Measurements from ENCODE around the gene COL5A1.

The COL5A1 gene

GRCh38 chr9:134811079-134811672, 169.6 kb downstream of the COL5A1 start:
- ChIA-PET CTCF (no interaction called here), POLR2A (no interaction called here)
- peaks cover 0 to 27% (median 3%) of the 10 kb centered on the region in 4 experiments for H3K36me3 ChIP-seq (ENCODE audit: control insufficient read depth in 4 of 4, insufficient read depth in 4 of 4, low read length in 3 of 4)
- no peaks in the 10 kb centered on the region for H3K4me1 ChIP-seq (ENCODE audit: control extremely low read depth in 1 of 4, control insufficient read depth in 4 of 4, insufficient read depth in 4 of 4, low read length in 3 of 4)
- no peak overlapping the region for H3K4me3 ChIP-seq (ENCODE audit: control insufficient read depth in 1 of 7, extremely low read depth in 1 of 7, insufficient read depth in 4 of 7, low read depth in 2 of 7, low read length in 6 of 7)
- no peak for DNase-seq
- 96% methylated on average over 22 of the region's 22 CpGs for WGBS (ENCODE audit: insufficient coverage)
- no peaks in the 10 kb centered on the region for H3K9me3 ChIP-seq (ENCODE audit: control extremely low read depth in 1 of 5, control insufficient read depth in 4 of 5, insufficient read depth in 2 of 5, low read depth in 1 of 5, low read length in 4 of 5)
- H3K27me3 ChIP-seq (replicated peaks in 2 of 5; ENCODE audit: control insufficient read depth in 4 of 5, insufficient read depth in 5 of 5, low read length in 4 of 5) = no peaks in the 10 kb centered on the region
- no peak overlapping the region for H3K27ac ChIP-seq (ENCODE audit: insufficient read depth in 1 of 2, low read depth in 1 of 2, low read length in 2 of 2, poor library complexity in 1 of 2, severe bottlenecking in 2 of 2)

GRCh38 chr9:134811673-134812342, 170.2 kb downstream of the COL5A1 start:
- Histone ChIP-seq H3K27ac (ENCODE audit: insufficient read depth in 1 of 2, low read depth in 1 of 2, low read length in 2 of 2, poor library complexity in 1 of 2, severe bottlenecking in 2 of 2) (no peak overlapping the region), H3K4me1 (ENCODE audit: control extremely low read depth in 1 of 4, control insufficient read depth in 4 of 4, insufficient read depth in 4 of 4, low read length in 3 of 4) (no peaks in the 10 kb centered on the region), H3K27me3 (replicated peaks in 2 of 5; ENCODE audit: control insufficient read depth in 4 of 5, insufficient read depth in 5 of 5, low read length in 4 of 5) (no peaks in the 10 kb centered on the region), H3K9me3 (ENCODE audit: control extremely low read depth in 1 of 5, control insufficient read depth in 4 of 5, insufficient read depth in 2 of 5, low read depth in 1 of 5, low read length in 4 of 5) (no peaks in the 10 kb centered on the region), H3K4me3 (ENCODE audit: control insufficient read depth in 1 of 7, extremely low read depth in 1 of 7, insufficient read depth in 4 of 7, low read depth in 2 of 7, low read length in 6 of 7) (no peak overlapping the region), H3K36me3 (ENCODE audit: control insufficient read depth in 4 of 4, insufficient read depth in 4 of 4, low read length in 3 of 4) (peaks cover 0 to 33% (median 3%) of the 10 kb centered on the region in 4 experiments)
- POLR2A ChIA-PET = no interaction called here
- CTCF ChIA-PET = no interaction called here
- DNase-seq = no peak
- 95% methylated on average over 11 of the region's 14 CpGs for WGBS (ENCODE audit: insufficient coverage)

DNA sequence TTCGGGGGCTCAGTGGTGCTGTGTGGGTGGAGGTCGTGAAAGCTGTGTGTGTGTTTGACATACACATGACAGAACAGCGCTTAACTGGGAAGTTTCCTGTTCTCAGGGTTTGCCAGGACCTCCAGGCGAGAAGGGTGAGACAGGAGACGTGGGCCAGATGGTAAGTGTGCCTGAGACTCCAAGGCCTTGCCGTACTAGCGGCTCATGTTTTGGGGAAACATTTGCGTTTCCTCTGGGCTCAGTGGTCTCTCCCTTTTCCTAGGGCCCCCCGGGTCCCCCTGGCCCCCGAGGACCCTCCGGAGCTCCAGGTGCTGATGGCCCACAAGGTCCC, 170.7 kb downstream of the COL5A1 start:
- ChIA-PET CTCF (no interaction called here), POLR2A (no interaction called here)
- Histone ChIP-seq H3K9me3 (ENCODE audit: control extremely low read depth in 1 of 5, control insufficient read depth in 4 of 5, insufficient read depth in 2 of 5, low read depth in 1 of 5, low read length in 4 of 5) (no peaks in the 10 kb centered on the region), H3K4me3 (ENCODE audit: control insufficient read depth in 1 of 7, extremely low read depth in 1 of 7, insufficient read depth in 4 of 7, low read depth in 2 of 7, low read length in 6 of 7) (no peak overlapping the region), H3K27ac (ENCODE audit: insufficient read depth in 1 of 2, low read depth in 1 of 2, low read length in 2 of 2, poor library complexity in 1 of 2, severe bottlenecking in 2 of 2) (no peak overlapping the region), H3K27me3 (replicated peaks in 2 of 5; ENCODE audit: control insufficient read depth in 4 of 5, insufficient read depth in 5 of 5, low read length in 4 of 5) (no peaks in the 10 kb centered on the region), H3K36me3 (ENCODE audit: control insufficient read depth in 4 of 4, insufficient read depth in 4 of 4, low read length in 3 of 4) (peaks cover 0 to 35% (median 4%) of the 10 kb centered on the region in 4 experiments), H3K4me1 (ENCODE audit: control extremely low read depth in 1 of 4, control insufficient read depth in 4 of 4, insufficient read depth in 4 of 4, low read length in 3 of 4) (no peaks in the 10 kb centered on the region)
- DNase-seq = no peak
- 99% methylated on average over 11 of the region's 11 CpGs for WGBS (ENCODE audit: insufficient coverage)

- H3K27ac ChIP-seq (ENCODE audit: insufficient read depth in 1 of 2, low read depth in 1 of 2, low read length in 2 of 2, poor library complexity in 1 of 2, severe bottlenecking in 2 of 2) = no peak overlapping the region
- peaks cover 0 to 42% (median 2%) of the 10 kb centered on the region in 4 experiments for H3K36me3 ChIP-seq (ENCODE audit: control insufficient read depth in 4 of 4, insufficient read depth in 4 of 4, low read length in 3 of 4)
- 97% methylated on average over 19 of the region's 19 CpGs for WGBS (ENCODE audit: insufficient coverage)
- H3K4me1 ChIP-seq (ENCODE audit: control extremely low read depth in 1 of 4, control insufficient read depth in 4 of 4, insufficient read depth in 4 of 4, low read length in 3 of 4) = no peaks in the 10 kb centered on the region
- POLR2A ChIA-PET = no interaction called here
- CTCF ChIA-PET = no interaction called here
- H3K9me3 ChIP-seq (ENCODE audit: control extremely low read depth in 1 of 5, control insufficient read depth in 4 of 5, insufficient read depth in 2 of 5, low read depth in 1 of 5, low read length in 4 of 5) = no peaks in the 10 kb centered on the region
- DNase-seq = no peak
- H3K27me3 ChIP-seq (replicated peaks in 2 of 5; ENCODE audit: control insufficient read depth in 4 of 5, insufficient read depth in 5 of 5, low read length in 4 of 5) = no peaks in the 10 kb centered on the region
- no peak overlapping the region for H3K4me3 ChIP-seq (ENCODE audit: control insufficient read depth in 1 of 7, extremely low read depth in 1 of 7, insufficient read depth in 4 of 7, low read depth in 2 of 7, low read length in 6 of 7)
Observed at GRCh38 chr9:134813841-134814240, 172.2 kb downstream of the COL5A1 start.

DNA sequence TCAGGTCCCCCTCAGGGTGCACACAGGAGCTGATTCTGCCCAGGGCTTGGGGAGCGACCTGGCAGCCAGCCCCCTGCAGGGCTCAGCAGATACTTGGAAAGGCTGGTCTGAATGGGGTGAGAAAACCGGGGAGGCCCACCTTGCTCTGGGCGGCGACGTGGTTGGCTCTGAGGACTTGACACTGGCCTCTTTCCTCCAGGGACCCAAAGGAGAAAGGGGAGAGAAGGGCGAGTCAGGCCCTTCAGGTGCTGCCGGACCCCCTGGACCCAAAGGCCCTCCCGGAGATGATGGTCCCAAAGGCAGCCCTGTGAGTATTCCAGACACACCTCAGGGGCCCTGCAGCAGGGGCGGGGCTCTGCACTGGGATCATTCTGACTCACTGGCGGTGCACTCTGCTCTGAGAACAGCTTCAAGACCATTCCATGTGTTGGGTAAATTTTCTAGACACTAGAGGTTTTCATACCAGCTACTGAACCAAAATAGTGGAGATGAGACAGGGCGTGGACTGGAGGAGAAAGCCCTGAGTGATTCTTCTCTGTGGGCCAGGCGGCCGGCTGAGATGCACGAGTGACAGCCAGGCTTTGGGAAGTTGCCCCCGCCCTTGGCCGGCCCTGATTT, 173.1 kb downstream of the COL5A1 start:
- Histone ChIP-seq H3K27me3 (replicated peaks in 2 of 5; ENCODE audit: control insufficient read depth in 4 of 5, insufficient read depth in 5 of 5, low read length in 4 of 5) (no peaks in the 10 kb centered on the region), H3K4me3 (ENCODE audit: control insufficient read depth in 1 of 7, extremely low read depth in 1 of 7, insufficient read depth in 4 of 7, low read depth in 2 of 7, low read length in 6 of 7) (no peak overlapping the region), H3K4me1 (ENCODE audit: control extremely low read depth in 1 of 4, control insufficient read depth in 4 of 4, insufficient read depth in 4 of 4, low read length in 3 of 4) (no peaks in the 10 kb centered on the region), H3K9me3 (ENCODE audit: control extremely low read depth in 1 of 5, control insufficient read depth in 4 of 5, insufficient read depth in 2 of 5, low read depth in 1 of 5, low read length in 4 of 5) (no peaks in the 10 kb centered on the region), H3K36me3 (ENCODE audit: control insufficient read depth in 4 of 4, insufficient read depth in 4 of 4, low read length in 3 of 4) (peaks cover 0 to 42% (median 1%) of the 10 kb centered on the region in 4 experiments), H3K27ac (ENCODE audit: insufficient read depth in 1 of 2, low read depth in 1 of 2, low read length in 2 of 2, poor library complexity in 1 of 2, severe bottlenecking in 2 of 2) (no peak overlapping the region)
- over 99% methylated on average over 13 of the region's 16 CpGs for WGBS (ENCODE audit: insufficient coverage)
- no peak for DNase-seq
- ChIA-PET CTCF (interaction anchor here (0.6 kb wide), 1 partner anchor 50 kb away, joined by 3 read pairs; no protein-coding TSS in a partner anchor), POLR2A (no interaction called here)

- peaks cover 0 to 45% (median 3%) of the 10 kb centered on the region in 4 experiments for H3K36me3 ChIP-seq (ENCODE audit: control insufficient read depth in 4 of 4, insufficient read depth in 4 of 4, low read length in 3 of 4)
- no peak for DNase-seq
- H3K9me3 ChIP-seq (ENCODE audit: control extremely low read depth in 1 of 5, control insufficient read depth in 4 of 5, insufficient read depth in 2 of 5, low read depth in 1 of 5, low read length in 4 of 5) = no peaks in the 10 kb centered on the region
- WGBS (ENCODE audit: insufficient coverage) = 99% methylated on average over 9 of the region's 16 CpGs
- H3K27me3 ChIP-seq (replicated peaks in 2 of 5; ENCODE audit: control insufficient read depth in 4 of 5, insufficient read depth in 5 of 5, low read length in 4 of 5) = no peaks in the 10 kb centered on the region
- no peaks in the 10 kb centered on the region for H3K4me1 ChIP-seq (ENCODE audit: control extremely low read depth in 1 of 4, control insufficient read depth in 4 of 4, insufficient read depth in 4 of 4, low read length in 3 of 4)
- CTCF ChIA-PET = no interaction called here
- H3K27ac ChIP-seq (ENCODE audit: insufficient read depth in 1 of 2, low read depth in 1 of 2, low read length in 2 of 2, poor library complexity in 1 of 2, severe bottlenecking in 2 of 2) = no peak overlapping the region
- POLR2A ChIA-PET = no interaction called here
- no peak overlapping the region for H3K4me3 ChIP-seq (ENCODE audit: control insufficient read depth in 1 of 7, extremely low read depth in 1 of 7, insufficient read depth in 4 of 7, low read depth in 2 of 7, low read length in 6 of 7)
Observed at GRCh38 chr9:134815435-134816214, 174.0 kb downstream of the COL5A1 start.

- DNase-seq = no peak
- H3K9me3 ChIP-seq (ENCODE audit: control extremely low read depth in 1 of 5, control insufficient read depth in 4 of 5, insufficient read depth in 2 of 5, low read depth in 1 of 5, low read length in 4 of 5) = no peaks in the 10 kb centered on the region
- no peaks in the 10 kb centered on the region for H3K4me1 ChIP-seq (ENCODE audit: control extremely low read depth in 1 of 4, control insufficient read depth in 4 of 4, insufficient read depth in 4 of 4, low read length in 3 of 4)
- POLR2A ChIA-PET = no interaction called here
- no peak overlapping the region for H3K4me3 ChIP-seq (ENCODE audit: control insufficient read depth in 1 of 7, extremely low read depth in 1 of 7, insufficient read depth in 4 of 7, low read depth in 2 of 7, low read length in 6 of 7)
- no peak overlapping the region for H3K27ac ChIP-seq (ENCODE audit: insufficient read depth in 1 of 2, low read depth in 1 of 2, low read length in 2 of 2, poor library complexity in 1 of 2, severe bottlenecking in 2 of 2)
- CTCF ChIA-PET = no interaction called here
- no peaks in the 10 kb centered on the region for H3K27me3 ChIP-seq (replicated peaks in 2 of 5; ENCODE audit: control insufficient read depth in 4 of 5, insufficient read depth in 5 of 5, low read length in 4 of 5)
- H3K36me3 ChIP-seq (ENCODE audit: control insufficient read depth in 4 of 4, insufficient read depth in 4 of 4, low read length in 3 of 4) = peaks cover 0 to 41% (median 4%) of the 10 kb centered on the region in 4 experiments
- WGBS (ENCODE audit: insufficient coverage) = over 99% methylated on average over 14 of the region's 16 CpGs
Observed at GRCh38 chr9:134816264-134816663, 174.7 kb downstream of the COL5A1 start.

Measured in common myeloid progenitor, CD34-positive (primary cell).